C4-2B (cell line): ENCODE results near the gene TPM1.

ENCODE experiments used
- CTCF ChIP-seq: fragments of 450-650 bp; conservative IDR thresholded peaks from 2 replicates; pipeline ENCODE4 v1.5.1; 2017; ENCODE audit warnings: mild to moderate bottlenecking
- ZFX ChIP-seq: fragments of 450-650 bp; IDR thresholded peaks from 2 replicates; pipeline ENCODE4 v1.6.1; 2017

- TF ChIP-seq CTCF (no peak), ZFX (no peak)
These were observed 15.2 kb downstream of the TPM1 start for GRCh38 chr15:63057468-63058345.
